ENCODE results near the gene SLC4A3.

DNA sequence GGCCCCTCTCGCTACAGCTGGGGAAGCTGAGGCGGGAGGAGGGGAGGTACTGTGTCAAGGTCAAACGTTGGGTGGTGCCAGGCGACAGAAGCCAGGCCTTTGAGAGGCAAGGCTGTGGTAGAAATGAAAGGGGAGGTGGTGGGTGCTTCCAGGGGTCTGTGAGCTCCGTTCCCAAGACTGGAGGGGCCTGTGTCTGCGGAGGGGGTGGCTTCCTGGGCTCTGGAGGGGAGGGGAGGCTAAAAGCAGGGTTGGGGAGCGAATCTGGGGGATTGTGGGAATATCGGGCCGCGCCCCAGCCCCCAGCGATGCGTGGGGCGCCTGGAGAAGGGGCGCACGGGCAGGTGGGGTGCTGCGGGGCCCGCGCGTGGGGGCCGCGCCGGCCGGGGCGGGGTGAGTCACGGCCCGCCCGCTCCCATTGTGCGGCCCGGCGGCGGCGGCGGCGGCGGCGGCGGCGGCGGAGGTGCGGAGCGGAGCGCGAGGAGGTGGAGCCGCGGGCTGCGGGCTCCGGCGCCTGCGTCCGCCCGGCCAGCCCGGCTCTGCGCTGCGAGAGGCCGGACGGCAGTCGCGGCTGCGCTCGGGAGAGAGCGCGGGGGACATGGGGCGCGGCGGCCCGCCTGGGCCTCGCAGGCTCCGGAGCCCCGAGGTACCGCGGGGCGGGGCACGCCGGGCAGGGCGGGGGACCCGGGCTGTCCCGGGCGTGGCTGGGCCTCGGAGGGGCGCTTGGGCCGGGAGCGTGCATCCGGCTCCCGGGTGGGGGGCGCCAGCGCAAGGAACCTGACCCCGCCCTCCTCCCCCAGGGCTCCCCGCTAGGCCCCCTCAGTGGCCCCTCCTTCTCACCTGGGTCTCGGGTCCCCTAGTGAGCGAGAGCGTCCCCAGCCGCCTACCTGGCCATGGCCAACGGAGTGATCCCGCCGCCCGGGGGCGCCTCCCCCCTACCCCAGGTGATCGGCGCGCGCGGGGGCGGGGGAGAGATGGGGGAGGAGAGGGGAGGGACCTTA lies at the start of gene SLC4A3:
- TF ChIP-seq, protein P1, sequence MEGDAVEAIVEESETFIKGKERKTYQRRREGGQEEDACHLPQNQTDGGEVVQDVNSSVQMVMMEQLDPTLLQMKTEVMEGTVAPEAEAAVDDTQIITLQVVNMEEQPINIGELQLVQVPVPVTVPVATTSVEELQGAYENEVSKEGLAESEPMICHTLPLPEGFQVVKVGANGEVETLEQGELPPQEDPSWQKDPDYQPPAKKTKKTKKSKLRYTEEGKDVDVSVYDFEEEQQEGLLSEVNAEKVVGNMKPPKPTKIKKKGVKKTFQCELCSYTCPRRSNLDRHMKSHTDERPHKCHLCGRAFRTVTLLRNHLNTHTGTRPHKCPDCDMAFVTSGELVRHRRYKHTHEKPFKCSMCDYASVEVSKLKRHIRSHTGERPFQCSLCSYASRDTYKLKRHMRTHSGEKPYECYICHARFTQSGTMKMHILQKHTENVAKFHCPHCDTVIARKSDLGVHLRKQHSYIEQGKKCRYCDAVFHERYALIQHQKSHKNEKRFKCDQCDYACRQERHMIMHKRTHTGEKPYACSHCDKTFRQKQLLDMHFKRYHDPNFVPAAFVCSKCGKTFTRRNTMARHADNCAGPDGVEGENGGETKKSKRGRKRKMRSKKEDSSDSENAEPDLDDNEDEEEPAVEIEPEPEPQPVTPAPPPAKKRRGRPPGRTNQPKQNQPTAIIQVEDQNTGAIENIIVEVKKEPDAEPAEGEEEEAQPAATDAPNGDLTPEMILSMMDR (IDR thresholded peaks at IDR 0.05; ENCODE audit: borderline replicate concordance, extremely low read depth, low read length, poor library complexity, severe bottlenecking), result no peak
- no peak for TF ChIP-seq EZH2 (IDR thresholded peaks at IDR 0.05; ENCODE audit: borderline replicate concordance, low read depth, low read length, severe bottlenecking)

Data from DND-41 (cell line).